ENCODE results near the gene RCE1. TPM values are rescaled to one million over a fixed set of nuclear protein-coding genes. Genes with fewer than 3 reads are reported as not detected.

Gene RCE1
- total and polyA plus RNA-seq, 7 donors: 3.1 to 13.2 (median 4.7) TPM

- 73 to 81% (median 78%) methylated on average over 4 of the region's 4 CpGs for WGBS, 3 donors
- intact Hi-C loops (cut with DNase I): no loop called here
- Histone ChIP-seq H3K36me3 (ENCODE audit: insufficient read depth in 1 of 2, low read depth in 1 of 2) (no peaks in the 10 kb centered on the region), H3K9me3 (no peaks in the 10 kb centered on the region), H3K27me3 (ENCODE audit: insufficient read depth in 3 of 3, low read length in 2 of 3) (no peaks in the 10 kb centered on the region), H3K4me1 (peaks cover 57% of the 10 kb centered on the region), H3K4me3 (no peak overlapping the region), H3K27ac (no peak overlapping the region)
- DNase-seq: peak in 1 of 2 donors; percentile 16
- no peak for TF ChIP-seq CTCF (IDR thresholded peaks at IDR 0.05)
- no peak for ATAC-seq
These were observed 42.2 kb downstream of the RCE1 start for GRCh38 chr11:66885469-66885868.

GRCh38 chr11:66885950-66886440 lies 42.8 kb downstream of the RCE1 start:
- no peak for ATAC-seq
- DNase-seq: peak in 1 of 2 donors; percentile 32
- 80 to 90% (median 87%) methylated on average over 11 of the region's 11 CpGs for WGBS, 3 donors
- TF ChIP-seq CTCF (IDR thresholded peaks at IDR 0.05): no peak
- Histone ChIP-seq H3K36me3 (ENCODE audit: insufficient read depth in 1 of 2, low read depth in 1 of 2) (no peaks in the 10 kb centered on the region), H3K9me3 (no peaks in the 10 kb centered on the region), H3K4me1 (peaks cover 54% of the 10 kb centered on the region), H3K27ac (no peak overlapping the region), H3K27me3 (ENCODE audit: insufficient read depth in 3 of 3, low read length in 2 of 3) (no peaks in the 10 kb centered on the region), H3K4me3 (no peak overlapping the region)
- intact Hi-C loops (cut with DNase I): no loop called here

GRCh38 chr11:66886671-66887221 lies 43.5 kb downstream of the RCE1 start:
- H3K27ac ChIP-seq: peak overlapping the region; percentile 21
- WGBS, 3 donors: 51 to 58% (median 57%) methylated on average over 15 of the region's 15 CpGs

GRCh38 chr11:66887526-66887925 lies 44.3 kb downstream of the RCE1 start:
- H3K36me3 ChIP-seq (ENCODE audit: insufficient read depth in 1 of 2, low read depth in 1 of 2): no peaks in the 10 kb centered on the region
- no peaks in the 10 kb centered on the region for H3K27me3 ChIP-seq (ENCODE audit: insufficient read depth in 3 of 3, low read length in 2 of 3)
- TF ChIP-seq CTCF (IDR thresholded peaks at IDR 0.05): no peak
- DNase-seq: peak in 1 of 2 donors; percentile 53
- intact Hi-C loops (cut with DNase I): no loop called here
- H3K27ac ChIP-seq: peak overlapping the region; percentile 12
- peaks cover 40% of the 10 kb centered on the region for H3K4me1 ChIP-seq
- no peak overlapping the region for H3K4me3 ChIP-seq
- no peaks in the 10 kb centered on the region for H3K9me3 ChIP-seq
- ATAC-seq: no peak
- 71 to 78% (median 71%) methylated on average over 11 of the region's 11 CpGs for WGBS, 3 donors

More at GRCh38 chr11:66886671-66887221, 43.5 kb downstream of the RCE1 start:
- ATAC-seq (peak; percentile 22 to 34 (median 28)), DNase-seq (peak; percentile 46 to 57)
- intact Hi-C loops (cut with DNase I): no loop called here
- no peak overlapping the region for H3K4me3 ChIP-seq
- no peaks in the 10 kb centered on the region for H3K27me3 ChIP-seq (ENCODE audit: insufficient read depth in 3 of 3, low read length in 2 of 3)
- no peaks in the 10 kb centered on the region for H3K36me3 ChIP-seq (ENCODE audit: insufficient read depth in 1 of 2, low read depth in 1 of 2)
- H3K9me3 ChIP-seq: no peaks in the 10 kb centered on the region
- TF ChIP-seq CTCF (IDR thresholded peaks at IDR 0.05): no peak
- peaks cover 46% of the 10 kb centered on the region for H3K4me1 ChIP-seq

- no peak overlapping the region for H3K27ac ChIP-seq
- 93 to 96% (median 94%) methylated on average over 10 of the region's 10 CpGs for WGBS, 3 donors
- H3K4me1 ChIP-seq: peaks cover 37% of the 10 kb centered on the region
- H3K27me3 ChIP-seq (ENCODE audit: insufficient read depth in 3 of 3, low read length in 2 of 3): no peaks in the 10 kb centered on the region
- intact Hi-C loops (cut with DNase I): no loop called here
- no peak for TF ChIP-seq CTCF (IDR thresholded peaks at IDR 0.05)
- H3K9me3 ChIP-seq: no peaks in the 10 kb centered on the region
- no peak for ATAC-seq
- H3K4me3 ChIP-seq: no peak overlapping the region
- DNase-seq: peak in 1 of 2 donors; percentile 27
- no peaks in the 10 kb centered on the region for H3K36me3 ChIP-seq (ENCODE audit: insufficient read depth in 1 of 2, low read depth in 1 of 2)
These were observed 45.0 kb downstream of the RCE1 start for GRCh38 chr11:66888282-66888681.

Data from psoas muscle (tissue), 8 donors.